ENCODE measurements around the gene RAB4B. TPM values are rescaled to one million over a fixed set of nuclear protein-coding genes. Genes with fewer than 3 reads are reported as not detected.
A peak's percentile ranks its signal among the peaks of the same experiment; 100 is the strongest.
"Not testable (repeated sequence)": the region's sequence is repeated elsewhere in the genome, so short reads cannot be mapped to it uniquely, and the experiment has no call there.

Gene RAB4B
- total RNA-seq, 1 experiment from 2014 or later, result 9.1 TPM

- intact Hi-C loops (cut with micrococcal nuclease; ENCODE audit: unreplicated experiment), result loop anchor here (10.0 kb wide), 1 partner anchor 94 kb away; the partner anchor contains the start of genes COQ8B and ITPKC
- CTCF ChIA-PET, result no interaction called here
- POLR2A ChIA-PET (ENCODE audit: low non-redundant PET), result no interaction called here
These were observed 30.4 kb downstream of the RAB4B start for GRCh38 chr19:40808497-40808896.

GRCh38 chr19:40809358-40810086 lies 31.5 kb downstream of the RAB4B start:
- no peak for DNase-seq (ENCODE audit: low spot score)
- BruUV-seq (replicated peaks), result no TSS peak
- H3K4me3 ChIP-seq (ENCODE audit: low read depth, low read length, poor library complexity, severe bottlenecking), result no peak overlapping the region

More at GRCh38 chr19:40808497-40808896, 30.4 kb downstream of the RAB4B start:
- no peak for DNase-seq (ENCODE audit: low spot score)
- Histone ChIP-seq H3K27me3 (replicated peaks; ENCODE audit: insufficient read depth, low read depth, low read length, poor library complexity) (no peaks in the 10 kb centered on the region), H3K36me3 (ENCODE audit: insufficient read depth, low read length, poor library complexity, severe bottlenecking) (peaks cover 24% of the 10 kb centered on the region), H3K4me1 (ENCODE audit: insufficient read depth, low read length, poor library complexity, severe bottlenecking) (peaks cover 47% of the 10 kb centered on the region), H3K27ac (ENCODE audit: low read depth, low read length, poor library complexity, severe bottlenecking) (no peak overlapping the region), H3K9me3 (ENCODE audit: low read depth, low read length, poor library complexity, severe bottlenecking) (no peaks in the 10 kb centered on the region), H3K4me3 (ENCODE audit: low read depth, low read length, poor library complexity, severe bottlenecking) (no peak overlapping the region)
- TF ChIP-seq EZH2 (IDR thresholded peaks at IDR 0.05; ENCODE audit: borderline replicate concordance, low read depth, low read length, poor library complexity, severe bottlenecking), result no peak
- TF ChIP-seq CTCF (conservative IDR thresholded peaks at IDR 0.05; ENCODE audit: low read depth, low read length), result no peak
- BruUV-seq (replicated peaks), result no TSS peak

GRCh38 chr19:40810160-40810559 lies 32.1 kb downstream of the RAB4B start:
- H3K4me1 ChIP-seq (ENCODE audit: insufficient read depth, low read length, poor library complexity, severe bottlenecking), result peaks cover 35% of the 10 kb centered on the region
- intact Hi-C loops (cut with micrococcal nuclease; ENCODE audit: unreplicated experiment), result no loop called here
- CTCF ChIA-PET, result no interaction called here
- TF ChIP-seq EZH2 (IDR thresholded peaks at IDR 0.05; ENCODE audit: borderline replicate concordance, low read depth, low read length, poor library complexity, severe bottlenecking), result no peak
- no peak for TF ChIP-seq CTCF (conservative IDR thresholded peaks at IDR 0.05; ENCODE audit: low read depth, low read length)
- no peak overlapping the region for H3K4me3 ChIP-seq (ENCODE audit: low read depth, low read length, poor library complexity, severe bottlenecking)
- DNase-seq (ENCODE audit: low spot score), result no peak
- H3K9me3 ChIP-seq (ENCODE audit: low read depth, low read length, poor library complexity, severe bottlenecking), result no peaks in the 10 kb centered on the region
- no peak overlapping the region for H3K27ac ChIP-seq (ENCODE audit: low read depth, low read length, poor library complexity, severe bottlenecking)
- no TSS peak for BruUV-seq (replicated peaks)
- H3K27me3 ChIP-seq (replicated peaks; ENCODE audit: insufficient read depth, low read depth, low read length, poor library complexity), result no peaks in the 10 kb centered on the region
- peaks cover 24% of the 10 kb centered on the region for H3K36me3 ChIP-seq (ENCODE audit: insufficient read depth, low read length, poor library complexity, severe bottlenecking)
- POLR2A ChIA-PET (ENCODE audit: low non-redundant PET), result no interaction called here

More at GRCh38 chr19:40809358-40810086, 31.5 kb downstream of the RAB4B start:
- intact Hi-C loops (cut with micrococcal nuclease; ENCODE audit: unreplicated experiment), result loop anchor here (10.0 kb wide), 1 partner anchor 95 kb away; the partner anchor contains the start of genes COQ8B and ITPKC
- H3K4me1 ChIP-seq (ENCODE audit: insufficient read depth, low read length, poor library complexity, severe bottlenecking), result peaks cover 39% of the 10 kb centered on the region
- ChIA-PET CTCF (no interaction called here), POLR2A (ENCODE audit: low non-redundant PET) (no interaction called here)
- no peaks in the 10 kb centered on the region for H3K9me3 ChIP-seq (ENCODE audit: low read depth, low read length, poor library complexity, severe bottlenecking)
- peaks cover 24% of the 10 kb centered on the region for H3K36me3 ChIP-seq (ENCODE audit: insufficient read depth, low read length, poor library complexity, severe bottlenecking)
- TF ChIP-seq EZH2 (IDR thresholded peaks at IDR 0.05; ENCODE audit: borderline replicate concordance, low read depth, low read length, poor library complexity, severe bottlenecking) (no peak), CTCF (conservative IDR thresholded peaks at IDR 0.05; ENCODE audit: low read depth, low read length) (no peak)
- H3K27ac ChIP-seq (ENCODE audit: low read depth, low read length, poor library complexity, severe bottlenecking), result no peak overlapping the region
- H3K27me3 ChIP-seq (replicated peaks; ENCODE audit: insufficient read depth, low read depth, low read length, poor library complexity), result no peaks in the 10 kb centered on the region

GRCh38 chr19:40810649-40811408 lies 32.8 kb downstream of the RAB4B start:
- CTCF ChIA-PET; H3K9me3 ChIP-seq (ENCODE audit: low read depth, low read length, poor library complexity, severe bottlenecking); intact Hi-C loops (cut with micrococcal nuclease; ENCODE audit: unreplicated experiment); POLR2A ChIA-PET (ENCODE audit: low non-redundant PET); H3K27me3 ChIP-seq (replicated peaks; ENCODE audit: insufficient read depth, low read depth, low read length, poor library complexity); H3K27ac ChIP-seq (ENCODE audit: low read depth, low read length, poor library complexity, severe bottlenecking); BruUV-seq (replicated peaks): not testable (repeated sequence)
- Histone ChIP-seq H3K36me3 (ENCODE audit: insufficient read depth, low read length, poor library complexity, severe bottlenecking) (peaks cover 21% of the 10 kb centered on the region), H3K4me3 (ENCODE audit: low read depth, low read length, poor library complexity, severe bottlenecking) (peak overlapping the region; percentile 27), H3K4me1 (ENCODE audit: insufficient read depth, low read length, poor library complexity, severe bottlenecking) (peaks cover 30% of the 10 kb centered on the region)
- DNase-seq (ENCODE audit: low spot score), result peak; percentile 52
